Smooth muscle cell of the brain vasculature (primary cell): ENCODE measurements around the gene PTPRH.
"Not testable (repeated sequence)": the region's sequence is repeated elsewhere in the genome, so short reads cannot be mapped to it uniquely, and the experiment has no call there.

Source experiments
- DNase-seq: peaks from one replicate; pipeline ENCODE4 v3.0.0-alpha.2; 2012; ENCODE audit warnings: low read depth, low spot score

PTPRH gene

GRCh38 chr19:55225415-55225958 lies 16.2 kb upstream of the PTPRH start:
- DNase-seq = no peak

DNA sequence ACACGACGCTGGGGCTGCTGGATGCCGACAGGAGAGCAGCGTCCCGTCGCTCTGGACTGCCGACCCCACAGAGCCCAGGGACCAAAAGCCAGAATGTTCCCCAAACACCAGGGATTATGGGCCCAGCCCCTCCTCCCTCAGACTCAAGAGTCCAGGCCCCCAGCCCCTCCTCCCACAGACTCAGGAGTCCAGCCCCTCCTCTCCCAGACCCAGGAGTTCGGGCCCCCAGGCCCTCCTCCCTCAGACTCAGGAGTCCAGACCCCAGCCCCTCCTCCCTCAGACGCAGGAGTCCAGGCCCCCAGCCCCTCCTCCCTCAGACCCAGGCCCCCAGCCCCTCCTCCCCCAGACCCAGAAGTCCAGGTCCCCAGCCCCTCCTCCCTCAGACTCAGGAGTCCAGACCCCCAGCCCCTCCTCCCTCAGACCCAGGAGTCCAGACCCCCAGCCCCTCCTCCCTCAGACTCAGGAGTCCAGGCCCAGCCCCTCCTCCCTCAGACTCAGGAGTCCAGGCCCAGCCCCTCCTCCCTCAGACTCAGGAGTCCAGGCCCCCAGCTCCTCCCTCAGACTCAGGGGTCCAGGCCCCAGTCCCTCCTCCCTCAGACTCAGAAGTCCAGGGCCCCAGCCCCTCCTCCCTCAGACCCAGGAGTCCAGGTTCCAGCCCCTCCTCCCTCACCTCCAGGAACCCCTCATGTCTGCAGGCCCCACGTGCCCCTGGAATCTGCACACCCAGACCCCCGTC lies 15.5 kb upstream of the PTPRH start:
- DNase-seq = not testable (repeated sequence)

DNA sequence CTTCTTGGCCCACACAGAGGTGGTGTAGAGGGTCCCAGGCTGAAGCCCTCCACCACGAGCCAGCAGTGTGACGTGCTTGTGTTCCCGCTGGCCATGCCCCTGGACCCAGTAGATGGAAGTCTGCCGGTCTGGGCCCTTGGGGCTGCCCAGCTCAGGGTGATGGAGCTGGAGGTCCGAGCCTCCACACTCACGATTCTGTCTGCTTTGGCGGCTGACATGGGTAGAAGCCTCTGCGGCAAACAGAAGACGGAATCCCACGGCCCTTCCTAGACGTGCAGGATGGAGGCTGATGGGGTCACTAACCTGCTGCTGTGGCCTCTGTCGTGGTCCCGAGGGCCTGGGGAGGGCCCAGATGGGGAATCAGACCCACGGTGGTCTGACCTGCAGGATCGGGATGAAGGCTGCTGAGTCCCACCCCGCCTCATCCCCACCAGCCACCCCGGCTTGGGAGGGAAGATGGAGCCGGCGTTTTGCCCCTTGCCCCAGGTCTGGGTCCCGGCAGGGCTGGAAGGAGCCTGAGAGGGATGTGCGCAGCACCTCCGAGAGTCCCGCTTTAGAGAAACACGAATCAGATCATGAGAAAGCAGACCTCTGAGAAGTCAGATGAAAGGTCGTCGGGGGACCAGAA lies 14.9 kb upstream of the PTPRH start:
- no peak for DNase-seq

GRCh38 chr19:55223291-55224037 lies 14.2 kb upstream of the PTPRH start:
- no peak for DNase-seq

DNA sequence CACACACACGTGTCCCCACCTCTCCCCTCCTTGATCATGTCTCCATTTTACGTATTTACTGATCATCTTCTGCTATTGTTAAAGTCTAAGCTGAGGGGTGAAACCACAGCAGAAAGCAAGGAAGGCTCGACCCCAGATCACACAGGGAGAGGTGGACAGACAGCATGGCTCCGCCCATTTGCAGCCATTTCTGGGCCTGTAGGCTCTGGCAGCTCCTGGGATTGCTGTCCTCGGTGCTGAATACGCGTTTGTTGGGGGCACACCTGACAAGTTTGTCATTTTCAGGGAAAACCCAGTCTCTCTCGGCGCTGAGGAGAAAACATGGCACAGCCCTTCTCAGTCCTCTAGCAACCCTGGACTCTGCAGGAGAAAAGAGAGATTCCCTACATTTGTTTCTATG lies 11.2 kb upstream of the PTPRH start:
- no peak for DNase-seq

DNA sequence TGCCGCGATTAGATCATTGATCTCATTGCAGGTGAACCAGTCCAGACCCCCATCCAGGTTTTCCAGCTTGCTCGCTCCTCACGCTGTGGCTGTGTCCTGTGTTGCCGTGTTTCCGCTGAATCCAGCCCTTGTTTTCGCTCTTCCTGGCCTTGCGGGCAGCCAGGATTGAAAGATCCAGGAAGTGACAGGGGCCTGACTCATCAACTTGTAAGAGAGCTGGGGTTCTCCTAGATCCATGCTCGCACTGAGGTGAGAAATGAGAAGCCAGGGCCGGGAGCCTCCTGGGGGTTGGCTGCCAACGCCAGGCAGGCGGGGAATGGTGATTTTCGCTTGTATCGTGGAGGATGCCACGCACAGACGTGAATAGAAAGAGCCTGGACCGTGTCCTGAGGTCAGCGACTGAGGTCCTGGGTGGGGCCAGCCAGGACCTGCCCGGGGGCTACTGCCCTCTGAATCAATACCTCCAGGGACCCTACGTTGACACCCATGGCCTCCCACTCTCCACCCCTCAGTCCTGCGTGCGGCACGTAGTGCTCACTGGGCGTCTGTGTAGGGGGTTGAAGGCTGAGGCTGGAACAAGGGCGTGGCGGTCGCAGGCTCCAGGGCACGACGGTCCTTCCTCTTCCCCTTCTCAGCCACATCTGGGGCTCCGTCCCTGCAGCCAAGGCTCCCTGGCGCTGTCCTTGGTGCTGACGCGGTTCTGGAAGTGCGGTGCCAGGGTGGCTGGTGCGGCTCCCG lies 7.3 kb upstream of the PTPRH start:
- peak; percentile 96 for DNase-seq

DNA sequence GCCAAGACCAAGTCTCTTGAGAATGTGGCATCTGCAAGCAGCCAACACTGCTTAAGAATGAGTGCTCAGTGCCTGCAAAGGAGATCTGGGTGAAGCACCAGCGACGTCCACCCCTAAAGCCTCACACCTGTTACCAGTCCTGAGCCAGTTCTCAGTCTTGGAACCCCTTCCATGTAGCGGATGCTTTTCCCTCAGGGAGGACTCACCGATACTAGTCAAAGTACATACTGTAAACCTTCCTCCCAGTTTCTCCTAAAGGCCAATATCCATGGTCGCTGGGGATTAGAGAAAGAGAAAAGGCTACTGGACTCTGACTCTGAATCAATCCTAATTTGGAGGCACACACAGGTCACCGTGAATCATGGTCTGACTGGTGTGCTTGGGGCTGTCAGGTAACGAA lies 4.2 kb upstream of the PTPRH start:
- DNase-seq = no peak

DNA sequence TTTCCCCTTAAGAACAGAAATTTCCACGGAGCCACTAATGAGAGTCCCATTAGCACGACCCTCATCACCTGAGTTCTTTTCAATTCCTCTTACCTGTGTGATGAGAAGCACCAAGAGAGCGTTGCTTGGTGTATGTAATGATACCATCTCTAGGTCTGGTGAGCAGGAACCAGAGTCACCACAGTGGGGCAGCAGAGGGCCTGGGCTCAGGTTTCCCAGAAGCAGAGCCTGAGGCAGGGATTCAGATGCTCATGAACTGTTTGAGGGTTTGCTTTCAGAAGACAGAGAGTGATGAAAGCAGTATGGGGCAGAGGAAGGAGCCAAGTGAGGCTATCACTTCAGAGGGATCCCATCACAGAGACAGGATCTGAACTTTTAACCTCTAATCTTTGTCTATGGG lies 3.1 kb upstream of the PTPRH start:
- DNase-seq = no peak

- peak; percentile 33 for DNase-seq
Observed at GRCh38 chr19:55209693-55210472, 582 bp upstream of the PTPRH start.

DNA sequence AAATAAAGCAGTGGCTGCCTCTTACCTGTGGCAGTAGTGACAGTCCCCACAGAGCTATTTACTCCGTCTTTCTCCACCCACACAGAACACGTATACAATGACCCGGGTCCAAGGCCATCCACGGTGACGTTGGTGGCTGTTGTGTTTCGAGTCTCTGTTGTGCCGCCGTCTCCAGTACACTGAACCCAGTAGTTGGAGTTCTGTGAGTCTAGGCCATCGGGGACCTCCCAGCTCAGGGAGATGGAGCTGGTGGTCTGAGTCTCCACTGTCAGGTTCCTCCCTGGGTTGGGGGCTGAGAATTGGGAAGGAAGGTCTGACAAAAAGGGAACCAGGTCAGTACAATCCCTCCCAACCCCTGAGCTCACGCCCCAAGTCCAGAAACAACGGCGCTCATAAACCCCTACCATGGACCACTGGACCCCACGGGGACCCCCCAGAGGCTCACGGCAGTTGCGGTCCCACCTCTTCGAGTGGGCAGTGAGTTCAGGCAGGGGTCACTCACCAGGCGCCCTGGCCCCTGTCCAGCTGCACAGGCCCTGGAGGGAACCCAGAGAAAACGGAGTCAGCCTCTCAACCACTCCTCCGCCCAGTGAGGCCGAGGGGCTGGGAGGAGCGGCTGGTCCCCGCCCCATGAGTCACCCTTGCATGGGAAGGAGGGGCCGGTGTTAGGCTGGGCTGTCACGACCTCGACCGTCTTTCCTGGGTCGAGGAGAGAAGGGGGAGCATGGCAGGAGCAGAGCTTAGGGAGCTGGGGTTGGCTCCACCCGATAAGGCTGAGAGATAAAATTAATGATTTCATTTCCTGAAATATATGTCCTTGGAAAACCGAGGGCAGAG lies 2.4 kb downstream of the PTPRH start:
- peak; percentile 57 for DNase-seq

- not testable (repeated sequence) for DNase-seq
Observed at GRCh38 chr19:55202199-55202598, 7.1 kb downstream of the PTPRH start.

DNA sequence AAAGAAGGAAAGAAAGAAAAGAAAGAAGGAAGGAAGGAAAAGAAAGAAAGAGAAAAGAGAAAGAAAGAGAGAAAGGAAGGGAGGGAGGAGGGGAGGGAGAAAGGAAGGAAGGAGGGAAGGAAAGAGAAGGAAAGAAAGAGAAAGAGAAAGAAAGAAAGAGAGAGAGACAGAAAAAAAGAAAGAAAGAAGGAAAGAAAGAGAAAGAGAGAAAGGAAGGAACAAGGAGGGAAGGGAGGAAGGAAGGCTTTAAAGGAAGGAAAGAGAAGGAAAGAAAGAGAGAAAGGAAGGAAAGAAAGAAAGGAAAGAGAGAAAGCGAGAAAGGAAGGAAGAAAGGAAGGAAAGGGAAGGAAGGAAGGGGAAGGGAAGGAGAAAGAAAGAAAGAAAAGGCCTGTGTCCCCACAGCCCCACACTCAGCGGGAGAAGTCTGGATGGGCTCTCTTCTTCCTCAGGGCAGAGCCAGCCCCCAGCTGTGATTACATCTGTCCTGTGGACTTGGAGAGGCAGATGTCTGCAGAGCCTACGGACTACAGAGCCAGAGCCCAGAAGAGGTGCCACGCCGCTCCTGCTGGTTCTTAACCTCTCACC lies 9.6 kb downstream of the PTPRH start:
- DNase-seq = no peak

DNA sequence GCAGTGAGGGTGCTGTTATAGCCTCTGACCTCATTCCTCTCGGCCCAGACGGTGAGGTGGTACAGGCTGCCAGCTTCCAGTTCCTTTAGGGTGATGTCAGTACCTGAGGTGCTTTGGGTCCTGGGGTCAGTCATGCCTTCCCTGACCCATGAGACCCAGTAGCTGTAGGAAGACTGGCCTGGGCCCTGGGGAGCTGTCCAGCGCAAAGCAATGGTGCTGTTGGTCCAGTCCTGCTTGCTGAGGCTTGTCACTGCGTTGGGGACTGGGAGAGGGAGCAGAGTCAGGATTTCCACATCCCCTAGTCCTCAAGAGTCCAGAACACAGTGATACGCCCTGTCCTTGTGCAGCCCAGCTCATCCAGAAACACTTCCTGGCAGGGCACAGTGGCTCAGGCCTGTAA lies 10.7 kb downstream of the PTPRH start:
- DNase-seq = no peak

DNA sequence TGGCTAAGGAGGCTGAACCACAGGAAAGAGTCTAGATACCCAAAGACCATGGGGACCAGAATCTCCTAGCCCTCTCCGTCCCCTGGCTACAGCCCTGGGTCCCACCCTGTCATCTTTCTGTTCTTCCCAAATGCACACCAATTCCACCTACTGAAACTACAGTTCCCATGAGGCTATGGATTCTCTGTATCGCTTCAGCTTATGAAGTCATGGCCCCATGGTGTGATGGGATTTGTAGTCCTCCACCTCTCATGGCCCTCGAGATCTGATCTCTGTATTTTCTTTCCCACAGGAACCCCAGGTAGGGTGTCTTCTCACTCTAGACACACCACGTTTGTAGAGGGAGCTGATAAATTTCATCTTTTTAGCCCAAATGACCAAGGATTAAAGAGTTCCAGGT lies 11.8 kb downstream of the PTPRH start:
- no peak for DNase-seq

GRCh38 chr19:55196803-55197202 lies 12.5 kb downstream of the PTPRH start:
- no peak for DNase-seq

- no peak for DNase-seq
Observed at GRCh38 chr19:55193481-55193880, 15.8 kb downstream of the PTPRH start.

GRCh38 chr19:55189403-55189835 lies 19.9 kb downstream of the PTPRH start:
- DNase-seq = peak; percentile 60

DNA sequence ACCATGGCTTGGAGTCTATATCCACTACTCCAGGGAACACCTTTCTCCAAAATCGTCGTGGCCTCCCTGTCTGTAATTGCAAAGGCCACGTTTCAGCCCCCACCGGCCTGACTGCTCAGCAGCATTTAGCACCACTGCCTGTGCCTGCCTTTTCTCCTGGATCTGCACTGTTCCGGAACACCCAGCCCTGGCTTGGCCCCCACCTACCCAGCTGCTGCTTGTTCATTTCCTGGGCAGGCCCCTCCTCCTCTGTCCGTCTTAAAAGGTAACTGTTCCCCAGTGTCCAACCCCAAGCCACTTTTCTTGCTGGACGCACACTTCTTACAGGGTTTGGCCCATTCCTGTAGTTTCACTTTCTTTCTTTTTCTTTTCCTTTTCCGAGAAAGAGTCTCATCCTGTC lies 20.7 kb downstream of the PTPRH start:
- no peak for DNase-seq

- DNase-seq = no peak
Observed at GRCh38 chr19:55186080-55186479, 23.2 kb downstream of the PTPRH start.

- DNase-seq = no peak
Observed at GRCh38 chr19:55181740-55182139, 27.6 kb downstream of the PTPRH start.
